NCI-H1417 (cell line): Measurements from ENCODE around the gene CBLC.

ENCODE experiments used
- DNase-seq, 3 experiments: peaks; one replicate each; lab custom pipeline; 2025; lab: John Stamatoyannopoulos, UW

Gene CBLC

GRCh38 chr19:44746946-44747738 is 30.5 kb upstream of the CBLC start:
- peak in 2 of 3 experiments; percentile 36 to 46 for DNase-seq

- DNase-seq: peak in 2 of 3 experiments; percentile 39
Measured at GRCh38 chr19:44747739-44748425, 29.8 kb upstream of the CBLC start.

DNA sequence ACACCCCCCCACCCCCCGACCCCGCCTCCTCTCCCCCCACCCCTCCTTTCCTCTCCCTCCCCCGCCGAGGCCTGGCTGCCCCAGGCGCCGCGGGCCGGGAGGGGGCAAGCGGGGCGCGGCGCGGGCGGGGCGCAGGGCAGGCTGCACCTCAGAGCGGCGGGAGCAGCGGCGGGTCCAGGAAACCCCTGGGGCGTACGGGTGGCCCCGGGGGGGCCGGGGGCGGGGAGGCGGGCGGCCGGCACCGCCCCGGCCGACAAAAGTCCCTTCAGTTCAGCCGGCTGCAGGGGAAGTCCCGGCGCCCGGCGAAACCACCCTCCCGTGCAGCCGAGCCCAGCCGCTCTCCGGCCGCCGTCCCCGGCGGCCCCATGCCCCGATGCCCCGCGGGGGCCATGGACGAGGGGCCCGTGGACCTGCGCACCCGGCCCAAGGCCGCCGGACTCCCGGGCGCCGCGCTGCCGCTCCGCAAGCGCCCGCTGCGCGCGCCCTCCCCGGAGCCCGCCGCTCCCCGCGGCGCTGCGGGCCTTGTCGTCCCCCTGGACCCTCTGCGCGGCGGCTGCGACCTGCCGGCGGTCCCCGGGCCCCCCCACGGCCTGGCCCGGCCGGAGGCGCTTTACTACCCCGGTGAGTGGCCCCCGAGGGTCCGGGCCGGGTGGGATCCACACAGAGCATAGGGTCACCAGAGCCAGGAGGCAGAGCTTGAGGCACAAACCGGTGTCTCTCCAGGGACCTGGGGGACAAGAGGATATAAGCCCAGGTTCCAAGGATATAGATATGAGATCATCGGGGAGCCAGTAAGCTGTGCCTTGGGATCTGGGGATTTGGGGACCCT is 29.1 kb upstream of the CBLC start, which contains the start of gene BCL3:
Gene BCL3, plus strand, starts transcription at position 283 of the 829 bp plus-strand sequence. Its CDS starts 83 bp downstream, at position 366.
- peak in 2 of 3 experiments; percentile 40 to 42 for DNase-seq

GRCh38 chr19:44749292-44749691 is 28.4 kb upstream of the CBLC start:
- DNase-seq: no peak

DNA sequence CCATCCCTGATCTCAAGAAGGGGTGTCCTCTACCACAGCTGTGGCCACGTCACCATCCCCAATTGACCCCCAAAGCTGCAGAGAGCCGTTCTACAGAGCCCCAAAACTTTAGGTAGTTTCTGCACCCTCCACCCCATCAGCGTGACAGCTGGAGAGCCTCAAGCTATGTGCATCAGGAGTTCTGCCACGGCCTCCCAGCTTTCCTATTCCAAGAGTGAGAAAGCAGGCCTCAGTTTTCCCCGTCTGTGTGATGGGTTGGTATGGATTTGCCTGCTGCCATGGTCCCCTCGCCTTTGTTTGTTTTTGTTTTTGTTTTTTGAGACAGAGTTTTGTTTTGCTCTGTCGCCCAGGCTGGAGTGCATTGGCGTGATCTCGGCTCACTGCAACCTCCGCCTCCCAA is 27.7 kb upstream of the CBLC start:
- no peak for DNase-seq

- DNase-seq: no peak
Measured at GRCh38 chr19:44752123-44752815, 25.4 kb upstream of the CBLC start.

- peak; percentile 30 to 82 (median 73) for DNase-seq
Measured at GRCh38 chr19:44752816-44753625, 24.7 kb upstream of the CBLC start.

DNA sequence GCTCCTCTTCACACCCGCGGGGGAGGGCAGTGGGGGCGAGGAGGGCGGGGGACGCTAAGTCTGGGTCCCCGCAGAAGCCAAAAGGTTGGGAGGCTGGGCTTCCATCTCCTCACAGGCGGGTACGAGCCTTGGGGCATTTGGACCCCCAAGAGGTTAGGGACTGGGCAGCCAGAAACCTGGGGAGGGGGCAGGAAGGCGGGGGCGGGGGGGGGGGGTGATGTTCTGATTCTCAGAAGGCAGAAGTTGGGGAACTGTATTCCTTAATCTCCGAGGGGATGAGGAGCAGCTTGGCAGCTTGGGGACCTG is 24.1 kb upstream of the CBLC start:
- DNase-seq: no peak

DNA sequence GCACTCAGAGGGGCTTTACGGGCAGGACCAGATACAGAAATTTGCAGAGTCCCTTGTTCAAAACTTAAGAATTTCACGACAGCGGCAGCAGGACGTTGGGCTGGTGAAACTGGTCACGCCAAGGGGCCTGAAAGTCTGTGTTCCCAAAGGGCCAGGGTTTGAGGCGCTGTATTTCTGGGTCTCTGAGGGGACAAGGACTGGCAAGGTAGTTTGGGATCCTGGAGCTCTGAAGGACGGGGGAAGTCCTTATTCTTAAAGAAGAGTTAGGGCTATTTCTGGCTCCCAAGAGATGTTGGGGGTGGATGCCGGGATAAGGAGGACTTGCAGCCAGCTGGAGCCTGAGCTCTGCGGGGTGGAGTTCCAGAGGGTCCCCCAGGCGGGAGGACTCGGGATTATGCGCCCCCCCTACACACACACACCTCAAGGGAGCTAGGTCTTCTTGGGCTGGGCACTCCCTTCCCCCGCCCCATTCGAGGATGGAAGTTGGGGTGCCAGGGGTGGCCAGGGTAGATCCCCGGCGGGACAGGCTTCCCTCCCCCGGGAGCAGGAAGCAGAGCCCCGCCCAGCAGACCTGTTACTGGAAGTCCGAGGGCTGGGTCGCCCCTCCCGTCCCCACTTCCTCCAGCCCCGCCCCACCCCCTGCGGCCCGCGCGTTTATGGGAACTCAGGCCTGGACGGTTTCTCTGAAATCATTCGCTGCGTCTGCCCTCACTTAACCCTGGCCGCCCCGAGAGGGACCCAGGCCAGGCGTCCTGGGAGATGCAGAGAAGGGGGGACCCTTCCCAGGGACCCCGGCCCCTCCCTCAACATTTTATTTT is 23.5 kb upstream of the CBLC start:
- peak in 2 of 3 experiments; percentile 27 to 54 for DNase-seq

GRCh38 chr19:44754750-44755080 is 23.0 kb upstream of the CBLC start:
- DNase-seq: no peak

- no peak for DNase-seq
Measured at GRCh38 chr19:44755219-44755618, 22.5 kb upstream of the CBLC start.

DNA sequence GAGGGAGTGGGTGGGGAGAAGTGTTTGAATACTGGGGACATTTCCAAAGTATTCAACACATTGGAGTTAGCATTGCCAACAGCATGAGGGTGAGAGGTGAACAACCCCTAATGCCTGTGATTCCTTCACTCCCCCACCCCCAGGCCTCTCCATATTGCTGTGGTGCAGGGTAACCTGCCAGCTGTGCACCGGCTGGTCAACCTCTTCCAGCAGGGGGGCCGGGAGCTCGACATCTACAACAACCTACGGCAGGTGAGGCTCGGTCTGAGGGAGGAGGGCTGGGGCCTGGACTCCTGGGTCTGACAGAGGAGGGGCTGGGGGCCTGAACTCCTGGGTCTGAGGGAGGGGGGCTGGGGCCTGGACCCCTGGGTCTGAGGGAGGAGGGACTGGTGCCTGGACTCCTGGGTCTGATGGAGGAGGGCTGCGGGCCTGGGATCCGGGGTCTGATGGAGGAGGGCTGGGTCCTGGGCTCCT is 21.6 kb upstream of the CBLC start:
- no peak for DNase-seq

DNA sequence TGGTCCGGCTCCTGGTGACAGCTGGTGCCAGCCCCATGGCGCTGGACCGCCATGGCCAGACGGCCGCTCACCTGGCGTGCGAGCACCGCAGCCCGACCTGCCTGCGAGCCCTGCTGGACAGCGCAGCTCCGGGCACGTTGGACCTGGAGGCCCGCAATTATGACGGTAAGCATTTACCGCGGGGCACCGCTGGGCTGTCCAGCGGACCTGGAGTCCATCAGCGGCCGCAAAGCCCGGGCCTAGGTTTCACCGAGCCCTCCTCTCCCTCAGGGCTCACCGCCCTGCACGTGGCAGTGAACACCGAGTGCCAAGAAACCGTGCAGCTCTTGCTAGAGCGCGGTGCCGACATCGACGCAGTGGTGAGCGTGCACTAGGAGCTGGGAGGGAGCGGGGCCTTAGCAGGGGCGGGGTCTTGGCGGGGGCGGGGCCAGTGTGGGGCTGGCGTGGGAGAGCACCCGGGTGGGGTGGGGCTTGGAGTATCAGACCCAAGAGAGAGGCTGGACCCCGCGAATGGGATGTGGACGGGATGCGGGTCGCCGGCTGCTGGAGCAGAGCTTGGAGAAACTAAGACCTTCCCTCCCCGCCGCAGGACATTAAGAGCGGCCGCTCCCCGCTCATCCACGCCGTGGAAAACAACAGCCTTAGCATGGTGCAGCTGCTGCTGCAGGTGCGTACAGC is 20.5 kb upstream of the CBLC start:
- no peak for DNase-seq

DNA sequence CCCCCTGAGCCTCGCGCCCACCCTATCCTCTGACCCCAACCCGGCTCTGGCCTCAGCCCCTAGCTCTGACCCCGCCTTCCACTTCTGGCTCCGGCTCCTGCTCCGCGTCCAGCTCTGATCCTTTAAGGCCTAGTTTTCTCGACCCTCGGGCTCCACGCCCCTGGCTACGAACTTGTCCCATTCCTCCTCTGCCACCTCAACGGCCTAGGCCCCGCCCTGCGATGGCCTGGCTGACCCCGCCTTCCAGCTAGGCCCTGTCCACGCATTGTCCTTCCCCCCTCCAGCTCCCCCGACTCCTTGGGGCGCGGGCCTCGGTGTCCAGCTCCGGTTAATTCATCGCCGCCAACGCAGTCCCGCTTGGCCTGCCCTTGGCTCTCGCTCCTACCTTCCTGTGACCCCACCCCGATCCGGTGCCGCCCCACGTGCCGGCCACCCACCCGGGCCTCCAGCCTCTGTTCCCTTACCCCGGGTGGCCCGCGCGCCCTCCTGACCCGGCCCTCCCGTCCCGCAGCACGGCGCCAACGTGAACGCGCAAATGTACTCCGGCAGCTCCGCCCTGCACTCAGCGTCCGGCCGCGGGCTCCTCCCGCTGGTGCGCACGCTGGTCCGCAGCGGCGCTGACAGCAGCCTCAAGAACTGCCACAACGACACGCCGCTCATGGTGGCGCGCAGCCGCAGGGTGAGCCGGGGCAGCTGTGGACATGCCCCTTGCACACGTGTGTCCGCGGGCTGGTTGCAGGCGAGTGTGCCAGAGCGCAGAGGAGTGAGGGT is 19.8 kb upstream of the CBLC start:
- no peak for DNase-seq

DNA sequence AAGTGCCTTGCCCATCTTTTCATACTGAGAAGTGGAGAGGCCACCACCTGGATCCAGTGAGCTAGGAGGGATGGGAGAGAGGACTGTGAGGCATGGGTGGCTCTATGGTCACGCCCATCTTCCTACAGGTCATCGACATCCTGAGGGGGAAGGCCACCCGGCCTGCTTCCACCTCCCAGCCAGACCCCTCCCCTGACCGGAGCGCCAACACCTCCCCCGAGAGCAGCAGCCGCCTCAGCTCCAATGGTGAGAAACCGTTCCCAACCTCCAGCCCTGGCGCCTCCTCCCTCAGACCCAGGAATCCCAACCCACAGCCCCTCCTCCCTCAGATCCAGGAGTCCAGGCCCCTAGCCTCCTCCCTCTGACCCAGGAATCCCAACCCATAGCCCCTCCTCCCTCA is 19.1 kb upstream of the CBLC start:
- no peak for DNase-seq

GRCh38 chr19:44759083-44759804 is 18.4 kb upstream of the CBLC start:
- no peak for DNase-seq

- no peak for DNase-seq
Measured at GRCh38 chr19:44762038-44762437, 15.7 kb upstream of the CBLC start.
